ENCODE results near the gene SLC2A9. TPM values are rescaled to one million over a fixed set of nuclear protein-coding genes. Genes with fewer than 3 reads are reported as not detected.
"Not testable (repeated sequence)": the region's sequence is repeated elsewhere in the genome, so short reads cannot be mapped to it uniquely, and the experiment has no call there.

SLC2A9 gene
- total and polyA plus RNA-seq, 8 donors: 1.2 to 5.7 (median 2.4) TPM

DNA sequence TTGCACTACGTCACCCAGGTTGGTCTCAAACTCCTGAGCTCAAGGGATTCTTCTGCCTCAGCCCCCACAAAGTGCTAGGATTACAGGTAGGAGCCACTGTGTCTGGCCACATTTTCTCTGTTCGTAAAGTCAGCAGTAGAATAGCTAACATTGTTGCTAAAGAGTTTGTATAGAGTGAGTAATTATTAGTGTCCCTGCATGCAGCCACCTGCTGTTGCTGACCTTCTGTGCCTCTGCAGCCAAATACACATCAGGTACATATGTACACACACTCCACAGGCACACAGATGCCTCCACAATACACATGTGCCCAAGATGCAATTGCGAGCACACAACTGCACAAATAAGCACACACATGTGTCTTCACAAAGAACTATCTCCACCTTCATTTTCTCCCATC is 228.9 kb downstream of the SLC2A9 start:
- H3K4me1 ChIP-seq: no peaks in the 10 kb centered on the region
- no peak for FAIRE-seq
- WGBS, 2 donors: 70 to 72% methylated on average over 3 of the region's 3 CpGs
- no peak overlapping the region for H3K4me3 ChIP-seq
- ATAC-seq: no peak
- no peaks in the 10 kb centered on the region for H3K9me3 ChIP-seq
- DNase-seq: no peak
- TF ChIP-seq, protein P1, sequence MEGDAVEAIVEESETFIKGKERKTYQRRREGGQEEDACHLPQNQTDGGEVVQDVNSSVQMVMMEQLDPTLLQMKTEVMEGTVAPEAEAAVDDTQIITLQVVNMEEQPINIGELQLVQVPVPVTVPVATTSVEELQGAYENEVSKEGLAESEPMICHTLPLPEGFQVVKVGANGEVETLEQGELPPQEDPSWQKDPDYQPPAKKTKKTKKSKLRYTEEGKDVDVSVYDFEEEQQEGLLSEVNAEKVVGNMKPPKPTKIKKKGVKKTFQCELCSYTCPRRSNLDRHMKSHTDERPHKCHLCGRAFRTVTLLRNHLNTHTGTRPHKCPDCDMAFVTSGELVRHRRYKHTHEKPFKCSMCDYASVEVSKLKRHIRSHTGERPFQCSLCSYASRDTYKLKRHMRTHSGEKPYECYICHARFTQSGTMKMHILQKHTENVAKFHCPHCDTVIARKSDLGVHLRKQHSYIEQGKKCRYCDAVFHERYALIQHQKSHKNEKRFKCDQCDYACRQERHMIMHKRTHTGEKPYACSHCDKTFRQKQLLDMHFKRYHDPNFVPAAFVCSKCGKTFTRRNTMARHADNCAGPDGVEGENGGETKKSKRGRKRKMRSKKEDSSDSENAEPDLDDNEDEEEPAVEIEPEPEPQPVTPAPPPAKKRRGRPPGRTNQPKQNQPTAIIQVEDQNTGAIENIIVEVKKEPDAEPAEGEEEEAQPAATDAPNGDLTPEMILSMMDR (IDR thresholded peaks at IDR 0.05): no peak
- H3K27me3 ChIP-seq: no peaks in the 10 kb centered on the region
- intact Hi-C loops (cut with DNase I): no loop called here
- H3K27ac ChIP-seq: no peak overlapping the region
- H3K36me3 ChIP-seq: no peaks in the 10 kb centered on the region

GRCh38 chr4:9785891-9786290 is 235.4 kb downstream of the SLC2A9 start:
- H3K9me3 ChIP-seq; H3K27me3 ChIP-seq; H3K4me3 ChIP-seq; ATAC-seq; DNase-seq; H3K36me3 ChIP-seq; FAIRE-seq; H3K27ac ChIP-seq; intact Hi-C loops (cut with DNase I); H3K4me1 ChIP-seq: not testable (repeated sequence)
- 56 to 61% methylated on average over 5 of the region's 5 CpGs for WGBS, 2 donors

- Histone ChIP-seq H3K27ac (no peak overlapping the region), H3K9me3 (no peaks in the 10 kb centered on the region), H3K4me3 (no peak overlapping the region), H3K36me3 (no peaks in the 10 kb centered on the region), H3K27me3 (peaks cover 0 to 6% (median 0%) of the 10 kb centered on the region in 4 donors), H3K4me1 (no peaks in the 10 kb centered on the region)
- intact Hi-C loops (cut with DNase I): no loop called here
- DNase-seq (peak in 1 of 6 donors; percentile 65), FAIRE-seq (no peak), ATAC-seq (no peak)
- TF ChIP-seq, protein P1 (IDR thresholded peaks at IDR 0.05): no peak
- WGBS, 2 donors: 46 to 48% methylated on average over 22 of the region's 22 CpGs
Measured at GRCh38 chr4:9782136-9782436, 239.2 kb downstream of the SLC2A9 start.

DNA sequence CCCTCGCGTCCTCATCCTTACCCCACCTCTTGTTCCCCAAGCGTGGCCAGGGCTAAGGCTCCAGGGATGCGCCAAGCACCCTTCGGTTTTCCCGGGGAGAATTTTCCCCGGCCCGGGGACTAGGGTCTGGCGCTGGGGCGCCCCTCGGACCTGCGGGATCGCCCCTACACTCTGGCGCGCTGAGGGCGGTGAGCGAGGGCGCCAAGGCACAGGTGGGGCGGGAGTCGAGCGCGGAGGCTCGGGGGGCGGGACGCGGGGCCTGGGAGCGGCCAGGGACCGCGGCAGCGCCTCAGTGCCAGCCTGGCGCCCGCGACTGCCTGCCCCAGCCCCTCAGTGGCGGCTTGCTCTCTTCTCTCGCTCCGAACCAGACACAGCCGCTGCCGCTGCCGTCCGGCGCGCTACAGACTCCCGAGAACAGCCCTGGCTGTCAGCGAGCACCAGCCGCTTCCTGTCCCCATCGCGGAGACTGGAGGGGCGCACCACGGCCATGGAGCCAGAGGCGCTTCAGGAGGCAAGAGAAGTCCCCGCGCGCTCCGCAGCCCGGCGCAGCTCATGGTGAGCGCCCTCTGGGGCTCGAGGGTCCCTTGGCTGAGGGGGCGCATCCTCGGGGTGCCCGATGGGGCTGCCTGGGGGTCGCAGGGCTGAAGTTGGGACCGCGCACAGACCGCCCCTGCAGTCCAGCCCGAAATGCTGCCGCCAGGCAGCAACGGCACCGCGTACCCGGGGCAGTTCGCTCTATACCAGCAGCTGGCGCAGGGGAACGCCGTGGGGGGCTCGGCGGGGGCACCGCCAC is 239.8 kb downstream of the SLC2A9 start, which contains the start of gene DRD5:
Gene DRD5, plus strand, starts transcription at position 292 of the 793 bp plus-strand sequence. Its CDS starts 396 bp downstream, at position 688.
- no peak within 1 kb of the TSS for H3K4me3 ChIP-seq
- H3K27ac ChIP-seq: no peak within 1 kb of the TSS
- 4% methylated on average over 66 to 78 of the region's 78 CpGs for WGBS, 2 donors
- no peaks in the 10 kb centered on the region for H3K36me3 ChIP-seq
- FAIRE-seq (no peak), ATAC-seq (no peak), DNase-seq (no peak)
- TF ChIP-seq, protein P1 (IDR thresholded peaks at IDR 0.05): no peak
- H3K27me3 ChIP-seq: peaks cover 0 to 6% (median 0%) of the 10 kb centered on the region in 4 donors
- intact Hi-C loops (cut with DNase I): no loop called here
- no peaks in the 10 kb centered on the region for H3K4me1 ChIP-seq
- no peaks in the 10 kb centered on the region for H3K9me3 ChIP-seq

Other genes with a start within 250 kb of the SLC2A9 start
- not detected for gene DRD5, start 239.9 kb downstream of the SLC2A9 start, total RNA-seq
- gene DRD5, start 239.9 kb downstream of the SLC2A9 start, polyA plus RNA-seq: not detected
- gene WDR1, start 95.3 kb upstream of the SLC2A9 start, total RNA-seq: 100 to 1,000 TPM in 1 of 6 donors, 10 to 100 TPM in 5; 56.8 to 102 (median 62.9) TPM
- 10 to 100 TPM; 30.0 to 43.3 TPM for gene WDR1, start 95.3 kb upstream of the SLC2A9 start, polyA plus RNA-seq

All from pancreas (tissue), 10 donors.